GM12878 (cell line): ENCODE measurements around the gene ZNF280C. TPM values are rescaled to one million over a fixed set of nuclear protein-coding genes. Genes with fewer than 3 reads are reported as not detected.

Source experiments
- ATAC-seq: fragments of 200-7000 bp; cut with Tn5 transposase; 3 replicates; pipeline ENCODE4 v1.9.1; 2020; ENCODE audit warnings: mild to moderate bottlenecking, moderate library complexity
- BruUV-seq: library from RNA; stranded (reverse); fragments of 400-500 nt; replicated peaks from 2 replicates; lab custom pipeline; 2021; lab: Mats Ljungman, UMichigan
- CTCF ChIA-PET: fragments of 300-600 bp; sonication (Branson Sonifier 250); formaldehyde crosslinking; extraction: SDS; loops from one replicate; lab custom pipeline; 2021; ENCODE audit warnings: inconsistent platforms; lab: Yijun Ruan, JAX
- POLR2A ChIA-PET: fragments of 350-600 bp; formaldehyde crosslinking; extraction: SDS; loops from one replicate; lab custom pipeline; 2021; ENCODE audit warnings: inconsistent platforms; lab: Charles Lee
- RAD21 ChIA-PET: fragments of 300-600 bp; sonication (Branson Sonifier 250); formaldehyde crosslinking; loops from one replicate; lab custom pipeline; 2023; ENCODE audit warnings: antibody characterized with exemption; ENCODE audit not compliant: unreplicated experiment; lab: Charles Lee
- SMC1A ChIA-PET: fragments of 300-600 bp; sonication (Branson Sonifier 250); formaldehyde crosslinking; loops from one replicate; lab custom pipeline; 2023; ENCODE audit not compliant: unreplicated experiment, uncharacterized antibody; lab: Charles Lee
- DNase-seq: peaks from one replicate; pipeline ENCODE4 v3.0.0-alpha.2; 2011; ENCODE audit warnings: low read depth, low spot score
- FAIRE-seq: peaks from 3 replicates; lab custom pipeline; 2011; peaks lifted over from hg19 to GRCh38; lab: Jason Lieb, UNC
- H2AFZ ChIP-seq: 2 replicates; pipeline ENCODE4 v1.6.0; 2011; ENCODE audit warnings: low read depth, low read length, control low read depth; ENCODE audit not compliant: control insufficient read depth
- H3K27ac ChIP-seq: 2 replicates; pipeline ENCODE4 v1.5.1; 2011; ENCODE audit warnings: control low read depth; ENCODE audit not compliant: control insufficient read depth, insufficient read depth
- H3K27me3 ChIP-seq, 2 experiments: replicated peaks in 1 of 2; 2 replicates each; pipeline versions ENCODE4 v1.6.0 to v1.6.1; 2011; ENCODE audit warnings: low read length in 1 of 2; ENCODE audit not compliant: control insufficient read depth in 2 of 2, insufficient read depth in 2 of 2
- H3K36me3 ChIP-seq, 2 experiments: 2 replicates each; pipeline ENCODE4 v1.5.1; 2011; ENCODE audit warnings: low read length in 1 of 2; ENCODE audit not compliant: control insufficient read depth in 2 of 2, insufficient read depth in 2 of 2
- H3K4me1 ChIP-seq: 2 replicates; pipeline ENCODE4 v1.6.1; 2011; ENCODE audit warnings: mild to moderate bottlenecking, low read length, moderate library complexity, mixed read lengths; ENCODE audit not compliant: control insufficient read depth, insufficient read depth
- H3K4me2 ChIP-seq: 2 replicates; pipeline ENCODE4 v1.6.0; 2011; ENCODE audit warnings: control low read depth; ENCODE audit not compliant: control insufficient read depth, insufficient read depth
- H3K4me3 ChIP-seq: fragments of 200-600 bp; sonication (generic); 2 replicates; pipeline ENCODE4 v1.5.1; 2016
- H3K79me2 ChIP-seq: 2 replicates; pipeline ENCODE4 v1.6.0; 2011; ENCODE audit warnings: low read length; ENCODE audit not compliant: control insufficient read depth, insufficient read depth
- H3K9ac ChIP-seq: 2 replicates; pipeline ENCODE4 v1.8.0; 2011; ENCODE audit warnings: low read length, control low read depth, mixed read lengths; ENCODE audit not compliant: control insufficient read depth, insufficient read depth
- H3K9me3 ChIP-seq: replicated peaks from 3 replicates; pipeline ENCODE4 v1.5.1; 2011; ENCODE audit warnings: mild to moderate bottlenecking, low read length; ENCODE audit not compliant: control insufficient read depth, insufficient read depth
- H4K20me1 ChIP-seq: 2 replicates; pipeline ENCODE4 v1.6.0; 2011; ENCODE audit not compliant: control insufficient read depth, insufficient read depth
- ASH2L ChIP-seq: fragments of 300-600, 200-600 bp; sonication (generic); IDR thresholded peaks from 2 replicates; pipeline ENCODE4 v1.6.1; 2017; ENCODE audit warnings: low read depth, mild to moderate bottlenecking, borderline replicate concordance
- ATF3 ChIP-seq: IDR thresholded peaks from 2 replicates; pipeline ENCODE4 v1.6.1; 2011; ENCODE audit warnings: low read depth, mild to moderate bottlenecking, low read length, moderate library complexity, borderline replicate concordance; ENCODE audit errors: extremely low read depth
- BACH1 ChIP-seq: fragments of 450-650 bp; IDR thresholded peaks from 2 replicates; pipeline ENCODE4 v1.6.1; 2017; ENCODE audit warnings: mild to moderate bottlenecking, borderline replicate concordance
- HDGF ChIP-seq: fragments of 450-650 bp; IDR thresholded peaks from 2 replicates; pipeline ENCODE4 v1.6.1; 2016; ENCODE audit warnings: antibody characterized with exemption
- IRF5 ChIP-seq: fragments of 450-650 bp; IDR thresholded peaks from 2 replicates; pipeline ENCODE4 v1.6.1; 2017; ENCODE audit warnings: borderline replicate concordance
- KAT2A ChIP-seq: conservative IDR thresholded peaks from 2 replicates; pipeline ENCODE4 v1.6.1; 2011; ENCODE audit warnings: low read depth, low read length; ENCODE audit not compliant: control insufficient read depth
- NKRF ChIP-seq: fragments of 450-650 bp; conservative IDR thresholded peaks from 2 replicates; pipeline ENCODE4 v1.6.1; 2017; ENCODE audit warnings: mild to moderate bottlenecking, moderate library complexity
- RUNX3 ChIP-seq: IDR thresholded peaks from 2 replicates; pipeline ENCODE4 v1.6.1; 2012; ENCODE audit warnings: low read length, inconsistent platforms
- SREBF1 ChIP-seq: IDR thresholded peaks from 2 replicates; pipeline ENCODE4 v1.6.1; 2012; ENCODE audit warnings: mild to moderate bottlenecking, low read length
- STAT1 ChIP-seq: fragments of 450-650 bp; conservative IDR thresholded peaks from 2 replicates; pipeline ENCODE4 v1.6.1; 2014; ENCODE audit warnings: antibody characterized with exemption, mild to moderate bottlenecking
- STAT3 ChIP-seq: IDR thresholded peaks from 2 replicates; pipeline ENCODE4 v1.6.1; 2011; ENCODE audit warnings: low read depth, low read length, improper control_type of control experiment
- TCF3 ChIP-seq: IDR thresholded peaks from 2 replicates; pipeline ENCODE4 v1.6.1; 2012; ENCODE audit warnings: low read depth, mild to moderate bottlenecking, low read length, borderline replicate concordance; ENCODE audit not compliant: insufficient read depth
- WGBS: methylation state at CpG from one replicate; pipeline ENCODE4 v1.1.6; 2016; ENCODE audit warnings: low lambda C conversion rate; ENCODE audit not compliant: insufficient replicate concordance, insufficient coverage; ENCODE audit errors: missing lambda C conversion rate; 5-methylcytosine and 5-hydroxymethylcytosine counted together
- in situ Hi-C: fragments of 300-500 bp; cut with MboI; formaldehyde crosslinking; loops from 9 replicates; pipeline ENCODE4 v1.14.3; 2018; ENCODE audit warnings: mixed read lengths
- intact Hi-C: fragments of 100-400 bp; cut with micrococcal nuclease; formaldehyde crosslinking; loops from one replicate; pipeline ENCODE4 v1.14.2; 2022; ENCODE audit not compliant: unreplicated experiment
- polyA plus RNA-seq, 11 experiments: library from polyadenylated mRNA; depleted of rRNA in 4 of 11; unstranded in 6 of 11; stranded (reverse) in 5 of 11; fragments of >200 nt; fragmentation: Nextera tagmentation in 4 of 11; fragmentation: Illumina TruSeq in 1 of 11; extraction: Ambion mirVana in 4 of 11; extraction: Trizol in 1 of 11; gene quantifications; 1 replicate in 1 of 11; 2 replicates in 10 of 11; pipeline versions ENCODE4 v1.2.1 to v1.2.3, GENCODE V29; 2011 to 2016; ENCODE audit warnings: inconsistent platforms in 2 of 11, missing spikeins in 2 of 11, low read depth in 1 of 11
- total RNA-seq, 4 experiments: library from RNA; depleted of rRNA in 3 of 4; stranded (reverse); fragments of >200 nt in 3 of 4; fragmentation: Illumina TruSeq in 1 of 4; extraction: Trizol in 1 of 4; gene quantifications; 2 replicates each; pipeline versions ENCODE4 v1.2.1 to v1.2.3, GENCODE V29; 2013 to 2021

Gene ZNF280C
- total and polyA plus RNA-seq, 10 of the 15 experiments (the other 5 are each of a cell fraction or from before 2014, with no cell fraction given) = 0.82 to 8.8 (median 5.7) TPM

DNA sequence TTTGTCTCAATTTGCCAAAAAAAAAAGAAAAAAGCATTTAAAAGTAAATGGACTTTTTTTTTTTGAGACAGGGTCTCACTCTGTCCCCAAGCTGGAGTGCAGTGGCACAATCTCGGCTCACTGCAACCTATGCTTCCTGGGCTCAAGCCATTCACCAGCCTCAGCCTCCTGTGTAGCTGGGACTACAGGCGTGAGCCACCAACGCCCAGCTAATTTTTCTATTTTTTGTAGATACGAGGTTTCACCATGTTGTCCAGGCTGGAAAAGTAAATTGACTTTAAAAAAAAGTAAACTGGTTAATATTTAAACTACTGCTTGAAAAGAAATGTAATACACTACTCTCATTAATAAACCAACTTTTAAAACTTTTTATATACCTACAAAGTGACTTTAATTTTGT lies 108.9 kb downstream of the ZNF280C start:
- POLR2A ChIA-PET = interaction anchor here (0.6 kb wide), 1 partner anchor 321 kb away, joined by 3 read pairs; no protein-coding TSS in a partner anchor
- Histone ChIP-seq H4K20me1 (no peaks in the 10 kb centered on the region), H3K4me2 (no peak overlapping the region), H3K9ac (no peak overlapping the region), H2AFZ (no peak overlapping the region), H3K36me3 (0 out of 4 replicates have a peak, but pooled peaks cover 0 to 3% of the 10 kb centered on the region in 2 experiments), H3K9me3 (no peaks in the 10 kb centered on the region), H3K27me3 (no peaks in the 10 kb centered on the region), H3K79me2 (peaks cover 24% of the 10 kb centered on the region), H3K4me1 (no peaks in the 10 kb centered on the region), H3K27ac (no peak overlapping the region), H3K4me3 (no peak overlapping the region)
- RAD21 ChIA-PET = interaction anchor here (0.7 to 1.5 kb wide), 4 partner anchors 14 to 99 kb away, joined by 3 to 6 read pairs (median 4); no protein-coding TSS in a partner anchor
- CTCF ChIA-PET = interaction anchor here (1.0 to 1.8 kb wide), 4 partner anchors 10 to 80 kb away, joined by 3 to 7 read pairs (median 4); no protein-coding TSS in a partner anchor
- intact Hi-C loops = no loop called here
- 69% methylated on average over 4 of the region's 4 CpGs for WGBS
- ATAC-seq (peak; percentile 55; the same call in 2 of the 3 replicates), FAIRE-seq (no peak), DNase-seq (no peak)
- no TSS peak for BruUV-seq
- in situ Hi-C loops = no loop called here
- TF ChIP-seq BACH1 (no peak), KAT2A (no peak), STAT1 (no peak), NKRF (no peak), ATF3 (no peak), IRF5 (no peak), STAT3 (no peak), SREBF1 (no peak), RUNX3 (no peak), TCF3 (no peak), HDGF (no peak), ASH2L (no peak)
- SMC1A ChIA-PET = interaction anchor here (0.9 to 3.2 kb wide), 8 partner anchors 14 to 80 kb away, joined by 3 to 11 read pairs (median 3); no protein-coding TSS in a partner anchor
